H9 (cell line): Measurements from ENCODE around the gene BSN. TPM values are rescaled to one million over a fixed set of nuclear protein-coding genes. Genes with fewer than 3 reads are reported as not detected.

ENCODE experiments used
- DNase-seq: peaks from one replicate; pipeline ENCODE4 v3.0.0-alpha.2; 2017
- H2AFZ ChIP-seq: one replicate; pipeline ENCODE4 v1.6.1; 2013; ENCODE audit warnings: mild to moderate bottlenecking, low read length, control low read depth, moderate library complexity
- H2AK5ac ChIP-seq: 2 replicates; pipeline ENCODE4 v1.6.1; 2013; ENCODE audit warnings: low read length, control low read depth, mixed read lengths; ENCODE audit not compliant: insufficient read length
- H2BK120ac ChIP-seq: one replicate; pipeline ENCODE4 v1.6.1; 2013; ENCODE audit warnings: low read depth, mild to moderate bottlenecking, low read length, control low read depth, inconsistent platforms; ENCODE audit not compliant: poor library complexity, severe bottlenecking
- H2BK12ac ChIP-seq: 2 replicates; pipeline ENCODE4 v1.6.1; 2013; ENCODE audit warnings: low read length, control low read depth, mixed read lengths, low read depth; ENCODE audit not compliant: insufficient read length
- H2BK15ac ChIP-seq: 2 replicates; pipeline ENCODE4 v1.6.1; 2013; ENCODE audit warnings: low read depth, low read length, control low read depth
- H2BK20ac ChIP-seq: one replicate; pipeline ENCODE4 v1.6.1; 2013; ENCODE audit warnings: low read depth, mild to moderate bottlenecking, low read length, control low read depth, inconsistent platforms; ENCODE audit not compliant: poor library complexity, severe bottlenecking
- H2BK5ac ChIP-seq: 2 replicates; pipeline ENCODE4 v1.6.1; 2013; ENCODE audit warnings: low read length, control low read depth, mixed read lengths; ENCODE audit not compliant: insufficient read length
- H3K14ac ChIP-seq: 2 replicates; pipeline ENCODE4 v1.6.1; 2013; ENCODE audit warnings: low read length, control low read depth; ENCODE audit not compliant: insufficient read depth
- H3K18ac ChIP-seq: 2 replicates; pipeline ENCODE4 v1.6.1; 2013; ENCODE audit warnings: low read depth, mild to moderate bottlenecking, mixed read lengths, low read length, control low read depth; ENCODE audit not compliant: insufficient read length
- H3K23ac ChIP-seq: 2 replicates; pipeline ENCODE4 v1.6.1; 2013; ENCODE audit warnings: low read length, control low read depth, mixed read lengths, low read depth; ENCODE audit not compliant: insufficient read length
- H3K23me2 ChIP-seq: 2 replicates; pipeline ENCODE4 v1.6.1; 2013; ENCODE audit warnings: low read depth, mild to moderate bottlenecking, mixed read lengths, low read length, control low read depth; ENCODE audit not compliant: insufficient read length, poor library complexity, severe bottlenecking
- H3K27ac ChIP-seq: 2 replicates; pipeline ENCODE4 v1.5.1; 2013; ENCODE audit warnings: low read length, control low read depth, mixed read lengths, low read depth; ENCODE audit not compliant: insufficient read length
- H3K27me3 ChIP-seq: 2 replicates; pipeline ENCODE4 v1.6.1; 2013; ENCODE audit warnings: low read length, control low read depth, inconsistent platforms; ENCODE audit not compliant: insufficient read depth
- H3K4ac ChIP-seq: 2 replicates; pipeline ENCODE4 v1.6.1; 2013; ENCODE audit warnings: low read depth, mild to moderate bottlenecking, control low read depth, inconsistent platforms, low read length, moderate library complexity
- H3K4me1 ChIP-seq: 2 replicates; pipeline ENCODE4 v1.6.1; 2013; ENCODE audit warnings: low read length, control low read depth, inconsistent platforms; ENCODE audit not compliant: insufficient read depth
- H3K4me2 ChIP-seq: 2 replicates; pipeline ENCODE4 v1.6.1; 2013; ENCODE audit warnings: low read length, control low read depth, mixed read lengths; ENCODE audit not compliant: insufficient read length, insufficient read depth
- H3K56ac ChIP-seq: 2 replicates; pipeline ENCODE4 v1.6.1; 2013; ENCODE audit warnings: low read depth, mild to moderate bottlenecking, mixed read lengths, low read length, control low read depth; ENCODE audit not compliant: insufficient read length
- H3K79me1 ChIP-seq: 2 replicates; pipeline ENCODE4 v1.6.1; 2013; ENCODE audit warnings: low read depth, mild to moderate bottlenecking, moderate library complexity, low read length, control low read depth, inconsistent platforms; ENCODE audit not compliant: insufficient read depth, poor library complexity, severe bottlenecking
- H3K79me2 ChIP-seq: 2 replicates; pipeline ENCODE4 v1.6.1; 2013; ENCODE audit warnings: low read length, control low read depth, inconsistent platforms; ENCODE audit not compliant: insufficient read depth
- H3K9ac ChIP-seq: 2 replicates; pipeline ENCODE4 v1.6.1; 2013; ENCODE audit warnings: low read length, control low read depth, mixed read lengths; ENCODE audit not compliant: insufficient read length; ENCODE audit errors: extremely low read depth
- H3K9me3 ChIP-seq: one replicate; pipeline ENCODE4 v1.6.1; 2013; ENCODE audit warnings: low read depth, low read length, inconsistent platforms; ENCODE audit not compliant: control insufficient read depth
- H3T11ph ChIP-seq: one replicate; pipeline ENCODE4 v1.6.1; 2013; ENCODE audit warnings: mild to moderate bottlenecking, low read length, control low read depth, inconsistent platforms
- H4K20me1 ChIP-seq: one replicate; pipeline ENCODE4 v1.6.1; 2013; ENCODE audit not compliant: control insufficient read depth, insufficient read length, insufficient read depth
- H4K5ac ChIP-seq: 2 replicates; pipeline ENCODE4 v1.6.1; 2013; ENCODE audit warnings: low read depth, mild to moderate bottlenecking, mixed read lengths, low read length, control low read depth; ENCODE audit not compliant: insufficient read length
- H4K8ac ChIP-seq: replicated peaks from 2 replicates; pipeline ENCODE4 v1.6.1; 2013; ENCODE audit warnings: low read length, control low read depth, mixed read lengths, low read depth; ENCODE audit not compliant: insufficient read length
- H4K91ac ChIP-seq: 2 replicates; pipeline ENCODE4 v1.6.1; 2013; ENCODE audit warnings: low read depth, mild to moderate bottlenecking, moderate library complexity, mixed read lengths, low read length, control low read depth; ENCODE audit not compliant: insufficient read length
- H3K27ac Mint-ChIP-seq, 3 experiments: 2 replicates in 2 of 3; 3 replicates in 1 of 3; pipeline ENCODE4 v1.8.0; 2020 to 2021; ENCODE audit warnings: mixed read lengths in 3 of 3, mild to moderate bottlenecking in 1 of 3, moderate library complexity in 1 of 3
- H3K27me3 Mint-ChIP-seq: 2 replicates; pipeline ENCODE4 v1.8.0; 2021; ENCODE audit warnings: low read depth, mild to moderate bottlenecking, moderate library complexity, mixed read lengths
- H3K36me3 Mint-ChIP-seq, 3 experiments: 2 replicates in 2 of 3; 3 replicates in 1 of 3; pipeline ENCODE4 v1.8.0; 2020 to 2021; ENCODE audit warnings: low read depth in 3 of 3, mixed read lengths in 3 of 3; ENCODE audit not compliant: insufficient read depth in 1 of 3
- H3K4me1 Mint-ChIP-seq, 2 experiments: 2 replicates each; pipeline ENCODE4 v1.8.0; 2020; ENCODE audit warnings: mixed read lengths in 2 of 2
- H3K4me3 Mint-ChIP-seq, 2 experiments: 2 replicates in 1 of 2; 3 replicates in 1 of 2; pipeline ENCODE4 v1.8.0; 2020 to 2021; ENCODE audit warnings: mild to moderate bottlenecking in 2 of 2, mixed read lengths in 2 of 2, moderate library complexity in 1 of 2
- H3K9me3 Mint-ChIP-seq, 2 experiments: 2 replicates in 1 of 2; 3 replicates in 1 of 2; pipeline ENCODE4 v1.8.0; 2020; ENCODE audit warnings: mild to moderate bottlenecking in 2 of 2, mixed read lengths in 2 of 2, moderate library complexity in 1 of 2
- WGBS: extraction: QIAGEN DNeasy Blood & Tissue Kit; methylation state at CpG from one replicate; pipeline ENCODE4 v1.1.7; 2013; ENCODE audit warnings: missing lambda C conversion rate, low lambda C conversion rate, mixed read lengths; ENCODE audit not compliant: insufficient read length; ENCODE audit errors: extremely low coverage; 5-methylcytosine and 5-hydroxymethylcytosine counted together
- total RNA-seq: library from RNA; stranded (reverse); gene quantifications from 2 replicates; pipeline ENCODE4 v1.2.1, GENCODE V29; 2021
- TF ChIP-seq, protein P1 (sequence below): fragments of 200-600 bp; sonication (generic); conservative IDR thresholded peaks from 3 replicates; pipeline ENCODE4 v1.8.0; 2021; ENCODE audit warnings: antibody characterized with exemption, mild to moderate bottlenecking

BSN gene
- total RNA-seq, 1 experiment from 2014 or later: 2.4 TPM

DNA sequence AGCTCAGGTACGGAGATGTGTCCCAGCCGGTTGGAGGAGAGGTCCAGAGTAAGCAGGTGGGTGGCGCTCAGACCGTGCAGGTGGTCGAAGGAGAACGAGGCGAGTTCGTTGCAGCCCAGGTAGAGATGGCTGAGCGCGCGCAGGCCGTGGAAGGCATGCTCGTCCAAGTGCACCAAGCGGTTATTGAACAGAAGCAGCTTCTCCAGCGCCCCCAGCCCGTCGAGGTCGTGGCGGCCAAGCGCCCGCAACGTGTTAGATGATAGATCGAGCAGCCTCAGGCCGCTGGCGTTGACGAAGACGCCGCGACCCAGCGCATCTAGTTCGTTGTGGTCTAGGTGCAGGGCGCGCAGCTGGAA lies 164.6 kb downstream of the BSN start:
- Histone ChIP-seq H3K14ac (peak overlapping the region; percentile 47), H3K27ac (no peak overlapping the region), H2BK5ac (no peak overlapping the region), H2BK12ac (no peak overlapping the region), H3K23ac (no peak overlapping the region), H2AK5ac (no peak overlapping the region), H4K91ac (no peak overlapping the region), H3K4me1 (no peaks in the 10 kb centered on the region), H2BK120ac (no peak overlapping the region), H3K79me2 (no peaks in the 10 kb centered on the region), H3K23me2 (peaks cover 18% of the 10 kb centered on the region), H3K18ac (no peak overlapping the region), H3K9me3 (no peaks in the 10 kb centered on the region), H3K79me1 (peaks cover 2% of the 10 kb centered on the region), H2BK20ac (no peak overlapping the region), H4K8ac (no peak overlapping the region), H3K9ac (peak overlapping the region; percentile 23), H2BK15ac (no peak overlapping the region), H3K56ac (no peak overlapping the region), H4K20me1 (no peaks in the 10 kb centered on the region), H2AFZ (no peak overlapping the region), H3K27me3 (no peaks in the 10 kb centered on the region), H3K4ac (no peak overlapping the region), H4K5ac (no peak overlapping the region), H3T11ph (no peak overlapping the region), H3K4me2 (peak overlapping the region; percentile 44)
- Mint-ChIP-seq H3K4me1 (peaks cover 15% of the 10 kb centered on the region in 2 experiments), H3K36me3 (peaks cover 0 to 38% (median 34%) of the 10 kb centered on the region in 3 experiments; a peak in 6 of 7 replicates), H3K27ac (peak overlapping the region; percentile 3 to 95 (median 14); a peak in 3 of 7 replicates), H3K4me3 (peak overlapping the region; percentile 79 to 87), H3K9me3 (no peaks in the 10 kb centered on the region), H3K27me3 (peaks cover 4% of the 10 kb centered on the region)
- no peak for DNase-seq
- TF ChIP-seq, protein P1, sequence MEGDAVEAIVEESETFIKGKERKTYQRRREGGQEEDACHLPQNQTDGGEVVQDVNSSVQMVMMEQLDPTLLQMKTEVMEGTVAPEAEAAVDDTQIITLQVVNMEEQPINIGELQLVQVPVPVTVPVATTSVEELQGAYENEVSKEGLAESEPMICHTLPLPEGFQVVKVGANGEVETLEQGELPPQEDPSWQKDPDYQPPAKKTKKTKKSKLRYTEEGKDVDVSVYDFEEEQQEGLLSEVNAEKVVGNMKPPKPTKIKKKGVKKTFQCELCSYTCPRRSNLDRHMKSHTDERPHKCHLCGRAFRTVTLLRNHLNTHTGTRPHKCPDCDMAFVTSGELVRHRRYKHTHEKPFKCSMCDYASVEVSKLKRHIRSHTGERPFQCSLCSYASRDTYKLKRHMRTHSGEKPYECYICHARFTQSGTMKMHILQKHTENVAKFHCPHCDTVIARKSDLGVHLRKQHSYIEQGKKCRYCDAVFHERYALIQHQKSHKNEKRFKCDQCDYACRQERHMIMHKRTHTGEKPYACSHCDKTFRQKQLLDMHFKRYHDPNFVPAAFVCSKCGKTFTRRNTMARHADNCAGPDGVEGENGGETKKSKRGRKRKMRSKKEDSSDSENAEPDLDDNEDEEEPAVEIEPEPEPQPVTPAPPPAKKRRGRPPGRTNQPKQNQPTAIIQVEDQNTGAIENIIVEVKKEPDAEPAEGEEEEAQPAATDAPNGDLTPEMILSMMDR: no peak
- no CpG with 5 or more reads among the region's 33 CpGs for WGBS
